Neural cell (in vitro differentiated cells): ENCODE results near the gene DEDD. TPM values are rescaled to one million over a fixed set of nuclear protein-coding genes. Genes with fewer than 3 reads are reported as not detected.

Experiments
- H2AFZ ChIP-seq: fragments of 200-600, 300-800 bp; sonication (generic), shearing (Covaris generic); 2 replicates; pipeline ENCODE4 v1.6.0; 2014; ENCODE audit warnings: low read depth, mild to moderate bottlenecking, antibody characterized with exemption, low read length, moderate library complexity
- H3F3A ChIP-seq: fragments of 200-600 bp; shearing (Covaris generic); 2 replicates; pipeline ENCODE4 v1.6.1; 2016; ENCODE audit warnings: mild to moderate bottlenecking, moderate library complexity, mixed read lengths, antibody characterized with exemption, low read length; ENCODE audit not compliant: insufficient read depth, poor library complexity, severe bottlenecking
- H3K27ac ChIP-seq: fragments of 200-600, 300-800 bp; sonication (generic), shearing (Covaris generic); 2 replicates; pipeline ENCODE4 v1.5.1; 2014; ENCODE audit warnings: mild to moderate bottlenecking, low read length, moderate library complexity
- H3K27me3 ChIP-seq: fragments of 300-800, 200-600 bp; sonication (generic), shearing (Covaris generic); 2 replicates; pipeline ENCODE4 v1.6.0; 2014; ENCODE audit warnings: mild to moderate bottlenecking, low read depth, low read length, moderate library complexity; ENCODE audit not compliant: insufficient read depth
- H3K36me3 ChIP-seq: fragments of 300-800, 200-600 bp; sonication (generic), shearing (Covaris generic); 2 replicates; pipeline ENCODE4 v1.5.1; 2014; ENCODE audit warnings: mild to moderate bottlenecking, antibody characterized with exemption, low read length, moderate library complexity; ENCODE audit not compliant: insufficient read depth
- H3K4me2 ChIP-seq: fragments of 300-800, 200-600 bp; sonication (generic), shearing (Covaris generic); 2 replicates; pipeline ENCODE4 v1.6.0; 2014; ENCODE audit warnings: mild to moderate bottlenecking, low read length
- H3K4me3 ChIP-seq: fragments of 300-800, 200-600 bp; sonication (generic), shearing (Covaris generic); 2 replicates; pipeline ENCODE4 v1.5.1; 2014; ENCODE audit warnings: mild to moderate bottlenecking, low read length, moderate library complexity
- H3K79me2 ChIP-seq: fragments of 200-600 bp; shearing (Covaris generic); replicated peaks from 2 replicates; pipeline ENCODE4 v1.6.0; 2014; ENCODE audit warnings: mild to moderate bottlenecking, low read length, moderate library complexity; ENCODE audit not compliant: insufficient read depth
- H3K9ac ChIP-seq: fragments of 300-800, 200-600 bp; sonication (generic), shearing (Covaris generic); 2 replicates; pipeline ENCODE4 v1.6.1; 2016; ENCODE audit warnings: mild to moderate bottlenecking, low read length, mixed read lengths
- H3K9me2 ChIP-seq: fragments of 200-600 bp; shearing (Covaris generic); 2 replicates; pipeline ENCODE4 v1.6.1; 2016; ENCODE audit warnings: mild to moderate bottlenecking, low read length, mixed read lengths; ENCODE audit not compliant: insufficient read depth
- H3K9me3 ChIP-seq: fragments of 200-600, 300-800 bp; sonication (generic), shearing (Covaris generic); 2 replicates; pipeline ENCODE4 v1.6.1; 2016; ENCODE audit warnings: mild to moderate bottlenecking, mixed run types, low read length, moderate library complexity, mixed read lengths
- H4K20me1 ChIP-seq: fragments of 200-600 bp; shearing (Covaris generic); 2 replicates; pipeline ENCODE4 v1.6.1; 2016; ENCODE audit warnings: mild to moderate bottlenecking, mixed run types; ENCODE audit not compliant: insufficient read depth
- EP300 ChIP-seq: fragments of 450-650 bp; conservative IDR thresholded peaks from 2 replicates; pipeline ENCODE4 v1.6.1; 2014; ENCODE audit warnings: antibody characterized with exemption, mild to moderate bottlenecking, moderate library complexity; ENCODE audit not compliant: poor library complexity, severe bottlenecking
- EZH2 ChIP-seq: fragments of 200-600, 300-800 bp; shearing (Covaris generic), sonication (generic); IDR thresholded peaks from 2 replicates; pipeline ENCODE4 v1.6.1; 2014; ENCODE audit warnings: antibody characterized with exemption, low read length, borderline replicate concordance, mild to moderate bottlenecking; ENCODE audit not compliant: insufficient read depth, poor library complexity, severe bottlenecking
- MXI1 ChIP-seq: fragments of 450-650 bp; conservative IDR thresholded peaks from 2 replicates; pipeline ENCODE4 v1.6.1; 2014; ENCODE audit warnings: antibody characterized with exemption, mild to moderate bottlenecking; ENCODE audit not compliant: poor library complexity, severe bottlenecking
- POLR2AphosphoS5 ChIP-seq: IDR thresholded peaks from 2 replicates; pipeline ENCODE4 v1.6.1; 2012
- RAD21 ChIP-seq: fragments of 450-650 bp; conservative IDR thresholded peaks from 2 replicates; pipeline ENCODE4 v1.6.1; 2014; ENCODE audit warnings: antibody characterized with exemption, mild to moderate bottlenecking, moderate library complexity
- SMC3 ChIP-seq: fragments of 450-650 bp; conservative IDR thresholded peaks from 2 replicates; pipeline ENCODE4 v1.6.1; 2014; ENCODE audit warnings: antibody characterized with exemption, mild to moderate bottlenecking, moderate library complexity; ENCODE audit not compliant: poor library complexity
- TAF1 ChIP-seq: IDR thresholded peaks from 2 replicates; pipeline ENCODE4 v1.6.1; 2012; ENCODE audit warnings: low read depth
- polyA plus RNA-seq: library from polyadenylated mRNA; depleted of rRNA; stranded (reverse); fragments of >200 nt; gene quantifications from 2 replicates; pipeline ENCODE4 v1.2.3, GENCODE V29; 2014
- TF ChIP-seq, protein P1 (sequence below): IDR thresholded peaks from 2 replicates; pipeline ENCODE4 v1.6.1; 2012; ENCODE audit warnings: borderline replicate concordance
- TF ChIP-seq, protein P2 (sequence below): fragments of 450-650 bp; IDR thresholded peaks from 2 replicates; pipeline ENCODE4 v1.5.1; 2014; ENCODE audit warnings: antibody characterized with exemption, mild to moderate bottlenecking, moderate library complexity; ENCODE audit not compliant: poor library complexity, severe bottlenecking

The DEDD gene
- polyA plus RNA-seq, 1 donor from 2014 or later = 29.6 TPM

DNA sequence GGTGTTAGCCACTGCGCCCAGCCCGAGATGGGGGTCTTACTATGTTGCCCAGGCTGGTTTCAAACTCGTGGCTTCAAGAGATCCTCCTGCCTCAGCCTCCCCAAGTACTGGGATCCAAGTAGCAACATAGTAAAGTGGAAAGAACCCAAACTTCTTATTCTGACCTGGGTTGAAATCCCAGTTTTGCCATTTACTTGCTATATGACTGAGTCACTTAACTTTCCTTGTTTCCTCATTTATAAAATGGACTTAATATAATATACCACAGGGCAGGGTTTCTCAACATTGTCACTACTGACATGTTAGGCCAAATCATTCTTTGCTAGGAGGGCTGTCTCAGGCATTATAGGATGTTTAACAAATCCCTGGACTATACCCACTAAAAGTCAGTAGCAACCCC lies 21.4 kb downstream of the DEDD start:
- H3K9me3 ChIP-seq = no peaks in the 10 kb centered on the region
- H3F3A ChIP-seq = no peaks in the 10 kb centered on the region
- H3K36me3 ChIP-seq = no peaks in the 10 kb centered on the region
- no peaks in the 10 kb centered on the region for H3K9me2 ChIP-seq
- no peak overlapping the region for H3K4me3 ChIP-seq
- no peaks in the 10 kb centered on the region for H3K27me3 ChIP-seq
- no peak overlapping the region for H3K27ac ChIP-seq
- no peak overlapping the region for H3K9ac ChIP-seq
- H4K20me1 ChIP-seq = no peaks in the 10 kb centered on the region
- no peak overlapping the region for H3K4me2 ChIP-seq
- H3K79me2 ChIP-seq = peaks cover 42% of the 10 kb centered on the region
- H2AFZ ChIP-seq = no peak overlapping the region
- no peak for TF ChIP-seq POLR2AphosphoS5

DNA sequence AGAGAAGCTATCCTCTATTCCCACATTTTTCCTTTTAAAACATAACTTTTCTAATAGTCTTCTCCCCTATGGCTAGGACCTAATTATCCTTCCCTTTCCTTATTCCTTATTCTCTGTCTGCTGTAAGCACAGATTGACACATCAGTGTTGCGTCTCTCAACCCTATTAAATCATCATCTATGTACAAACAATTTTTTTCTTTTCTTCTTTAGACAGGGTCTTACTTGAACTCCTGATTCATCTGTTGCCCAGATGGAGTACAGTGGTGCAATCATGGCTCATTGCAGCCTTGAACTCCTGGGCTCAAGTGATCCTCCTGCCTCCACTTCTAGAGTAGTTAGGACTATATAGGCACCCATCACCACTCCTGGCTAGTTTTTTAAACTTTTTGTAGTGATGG lies 26.0 kb downstream of the DEDD start:
- H3F3A ChIP-seq = no peaks in the 10 kb centered on the region
- H3K4me2 ChIP-seq = no peak overlapping the region
- no peak overlapping the region for H3K27ac ChIP-seq
- H2AFZ ChIP-seq = no peak overlapping the region
- H3K27me3 ChIP-seq = no peaks in the 10 kb centered on the region
- no peaks in the 10 kb centered on the region for H3K9me3 ChIP-seq
- peaks cover 11% of the 10 kb centered on the region for H3K79me2 ChIP-seq
- TF ChIP-seq RAD21 (no peak), SMC3 (no peak), POLR2AphosphoS5 (no peak), EZH2 (no peak)
- H3K9me2 ChIP-seq = no peaks in the 10 kb centered on the region
- no peak overlapping the region for H3K4me3 ChIP-seq
- H4K20me1 ChIP-seq = no peaks in the 10 kb centered on the region
- H3K36me3 ChIP-seq = no peaks in the 10 kb centered on the region
- no peak overlapping the region for H3K9ac ChIP-seq

DNA sequence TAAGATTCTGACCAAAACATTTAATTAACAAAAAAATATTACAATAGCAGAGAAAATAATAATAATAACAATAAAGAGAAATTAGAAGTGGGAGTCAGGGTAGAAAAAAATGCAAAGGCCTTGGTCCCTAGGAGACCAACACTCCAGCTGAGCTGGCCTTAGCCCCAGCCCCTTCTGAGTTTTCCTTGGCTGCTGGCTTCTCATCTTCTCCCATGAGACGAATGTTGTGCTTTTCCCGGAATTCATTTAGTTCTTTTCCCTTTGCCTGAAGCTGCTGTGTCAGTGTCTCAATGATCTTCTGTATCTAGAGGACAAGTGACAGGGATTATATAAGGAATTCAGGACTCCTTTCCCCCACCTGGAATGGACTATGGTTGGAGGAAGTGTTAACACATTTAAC lies 31.9 kb downstream of the DEDD start:
- TF ChIP-seq EZH2 = no peak
- TF ChIP-seq RAD21 = no peak
- TF ChIP-seq, protein P1, sequence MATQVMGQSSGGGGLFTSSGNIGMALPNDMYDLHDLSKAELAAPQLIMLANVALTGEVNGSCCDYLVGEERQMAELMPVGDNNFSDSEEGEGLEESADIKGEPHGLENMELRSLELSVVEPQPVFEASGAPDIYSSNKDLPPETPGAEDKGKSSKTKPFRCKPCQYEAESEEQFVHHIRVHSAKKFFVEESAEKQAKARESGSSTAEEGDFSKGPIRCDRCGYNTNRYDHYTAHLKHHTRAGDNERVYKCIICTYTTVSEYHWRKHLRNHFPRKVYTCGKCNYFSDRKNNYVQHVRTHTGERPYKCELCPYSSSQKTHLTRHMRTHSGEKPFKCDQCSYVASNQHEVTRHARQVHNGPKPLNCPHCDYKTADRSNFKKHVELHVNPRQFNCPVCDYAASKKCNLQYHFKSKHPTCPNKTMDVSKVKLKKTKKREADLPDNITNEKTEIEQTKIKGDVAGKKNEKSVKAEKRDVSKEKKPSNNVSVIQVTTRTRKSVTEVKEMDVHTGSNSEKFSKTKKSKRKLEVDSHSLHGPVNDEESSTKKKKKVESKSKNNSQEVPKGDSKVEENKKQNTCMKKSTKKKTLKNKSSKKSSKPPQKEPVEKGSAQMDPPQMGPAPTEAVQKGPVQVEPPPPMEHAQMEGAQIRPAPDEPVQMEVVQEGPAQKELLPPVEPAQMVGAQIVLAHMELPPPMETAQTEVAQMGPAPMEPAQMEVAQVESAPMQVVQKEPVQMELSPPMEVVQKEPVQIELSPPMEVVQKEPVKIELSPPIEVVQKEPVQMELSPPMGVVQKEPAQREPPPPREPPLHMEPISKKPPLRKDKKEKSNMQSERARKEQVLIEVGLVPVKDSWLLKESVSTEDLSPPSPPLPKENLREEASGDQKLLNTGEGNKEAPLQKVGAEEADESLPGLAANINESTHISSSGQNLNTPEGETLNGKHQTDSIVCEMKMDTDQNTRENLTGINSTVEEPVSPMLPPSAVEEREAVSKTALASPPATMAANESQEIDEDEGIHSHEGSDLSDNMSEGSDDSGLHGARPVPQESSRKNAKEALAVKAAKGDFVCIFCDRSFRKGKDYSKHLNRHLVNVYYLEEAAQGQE = no peak
- TF ChIP-seq, protein P2, sequence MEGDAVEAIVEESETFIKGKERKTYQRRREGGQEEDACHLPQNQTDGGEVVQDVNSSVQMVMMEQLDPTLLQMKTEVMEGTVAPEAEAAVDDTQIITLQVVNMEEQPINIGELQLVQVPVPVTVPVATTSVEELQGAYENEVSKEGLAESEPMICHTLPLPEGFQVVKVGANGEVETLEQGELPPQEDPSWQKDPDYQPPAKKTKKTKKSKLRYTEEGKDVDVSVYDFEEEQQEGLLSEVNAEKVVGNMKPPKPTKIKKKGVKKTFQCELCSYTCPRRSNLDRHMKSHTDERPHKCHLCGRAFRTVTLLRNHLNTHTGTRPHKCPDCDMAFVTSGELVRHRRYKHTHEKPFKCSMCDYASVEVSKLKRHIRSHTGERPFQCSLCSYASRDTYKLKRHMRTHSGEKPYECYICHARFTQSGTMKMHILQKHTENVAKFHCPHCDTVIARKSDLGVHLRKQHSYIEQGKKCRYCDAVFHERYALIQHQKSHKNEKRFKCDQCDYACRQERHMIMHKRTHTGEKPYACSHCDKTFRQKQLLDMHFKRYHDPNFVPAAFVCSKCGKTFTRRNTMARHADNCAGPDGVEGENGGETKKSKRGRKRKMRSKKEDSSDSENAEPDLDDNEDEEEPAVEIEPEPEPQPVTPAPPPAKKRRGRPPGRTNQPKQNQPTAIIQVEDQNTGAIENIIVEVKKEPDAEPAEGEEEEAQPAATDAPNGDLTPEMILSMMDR = no peak
- no peak for TF ChIP-seq MXI1
- no peak for TF ChIP-seq TAF1
- TF ChIP-seq POLR2AphosphoS5 = no peak
- TF ChIP-seq EP300 = no peak
- TF ChIP-seq SMC3 = no peak
- H3K27ac ChIP-seq = no peak overlapping the region
- no peak overlapping the region for H3K9ac ChIP-seq
- no peaks in the 10 kb centered on the region for H3K9me2 ChIP-seq
- H3K27me3 ChIP-seq = no peaks in the 10 kb centered on the region
- H3K4me2 ChIP-seq = no peak overlapping the region
- peaks cover 4% of the 10 kb centered on the region for H3K79me2 ChIP-seq
- H2AFZ ChIP-seq = no peak overlapping the region
- no peaks in the 10 kb centered on the region for H3F3A ChIP-seq
- no peaks in the 10 kb centered on the region for H3K9me3 ChIP-seq
- H3K36me3 ChIP-seq = no peaks in the 10 kb centered on the region
- no peaks in the 10 kb centered on the region for H4K20me1 ChIP-seq
- H3K4me3 ChIP-seq = no peak overlapping the region
